SK-N-SH (cell line): ENCODE data around the gene LAMTOR2. TPM values are rescaled to one million over a fixed set of nuclear protein-coding genes. Genes with fewer than 3 reads are reported as not detected.
A peak's percentile ranks its signal among the peaks of the same experiment; 100 is the strongest.

Experiments
- CTCF ChIA-PET: fragments of 300-600, 350-600 bp; formaldehyde crosslinking; extraction: SDS; loops from one replicate; lab custom pipeline; 2021; lab: Yijun Ruan, JAX
- POLR2A ChIA-PET: fragments of 350-600 bp; sonication (Branson Sonifier 250); formaldehyde crosslinking; extraction: SDS; loops from one replicate; lab custom pipeline; 2020; ENCODE audit warnings: antibody characterized with exemption, inconsistent platforms; lab: Yijun Ruan, JAX
- DNase-seq: peaks from one replicate; pipeline ENCODE4 v3.0.0; 2012
- H2AFZ ChIP-seq: fragments of 200-600 bp; sonication (generic); 2 replicates; pipeline ENCODE4 v1.8.1; 2016; ENCODE audit warnings: antibody characterized with exemption, mild to moderate bottlenecking, low read depth
- H3F3A ChIP-seq: fragments of 200-600 bp; sonication (generic); replicated peaks from 2 replicates; pipeline ENCODE3; 2016; ENCODE audit warnings: antibody characterized with exemption, mild to moderate bottlenecking; ENCODE audit not compliant: insufficient read depth
- H3K27ac ChIP-seq, 2 experiments: fragments of 200-500 bp in 1 of 2; fragments of 200-600 bp in 1 of 2; sonication (Bioruptor generic) in 1 of 2; sonication (generic), shearing (Covaris generic) in 1 of 2; 2 replicates each; pipeline versions ENCODE4 v1.5.1 to v1.6.1; 2014 to 2016; ENCODE audit warnings: low read depth in 2 of 2, inconsistent platforms in 1 of 2, low read length in 1 of 2, mild to moderate bottlenecking in 1 of 2, mixed read lengths in 1 of 2
- H3K27me3 ChIP-seq: fragments of 200-600 bp; sonication (generic), shearing (Covaris generic); 2 replicates; pipeline ENCODE4 v1.6.1; 2016; ENCODE audit warnings: mixed run types; ENCODE audit not compliant: insufficient read depth
- H3K36me3 ChIP-seq, 2 experiments: fragments of 200-500 bp in 1 of 2; fragments of 200-600 bp in 1 of 2; sonication (Bioruptor generic) in 1 of 2; sonication (generic) in 1 of 2; replicated peaks in 1 of 2; 2 replicates each; pipeline versions ENCODE3 to v1.5.1; 2014 to 2016; ENCODE audit warnings: low read length in 1 of 2, mild to moderate bottlenecking in 1 of 2; ENCODE audit not compliant: insufficient read depth in 2 of 2, control insufficient read depth in 1 of 2
- H3K4me1 ChIP-seq, 2 experiments: fragments of 200-500 bp in 1 of 2; fragments of 200-600 bp in 1 of 2; sonication (Bioruptor generic) in 1 of 2; sonication (generic), shearing (Covaris generic) in 1 of 2; 2 replicates each; pipeline versions ENCODE4 v1.5.1 to v1.6.1; 2014 to 2016; ENCODE audit warnings: low read depth in 1 of 2, low read length in 1 of 2, mixed run types in 1 of 2; ENCODE audit not compliant: insufficient read depth in 2 of 2, control insufficient read depth in 1 of 2
- H3K4me2 ChIP-seq: fragments of 200-600 bp; sonication (generic), shearing (Covaris generic); 2 replicates; pipeline ENCODE4 v1.6.1; 2017; ENCODE audit warnings: mixed run types
- H3K4me3 ChIP-seq, 2 experiments: fragments of 200-500 bp in 1 of 2; fragments of 200-600 bp in 1 of 2; sonication (Bioruptor generic) in 1 of 2; sonication (generic), shearing (Covaris generic) in 1 of 2; 2 replicates each; pipeline versions ENCODE4 v1.5.1 to v1.8.1; 2014 to 2016; ENCODE audit warnings: low read depth in 2 of 2, inconsistent platforms in 1 of 2, low read length in 1 of 2, mild to moderate bottlenecking in 1 of 2, mixed read lengths in 1 of 2, moderate library complexity in 1 of 2
- H3K79me2 ChIP-seq: fragments of 200-600 bp; sonication (generic); 2 replicates; pipeline ENCODE4 v1.8.1; 2017; ENCODE audit warnings: mild to moderate bottlenecking; ENCODE audit not compliant: insufficient read depth
- H3K9ac ChIP-seq: fragments of 200-600 bp; sonication (generic); 2 replicates; pipeline ENCODE4 v1.6.1; 2017; ENCODE audit warnings: mixed run types
- H3K9me2 ChIP-seq: fragments of 200-600 bp; sonication (generic); 2 replicates; pipeline ENCODE4 v1.6.1; 2017; ENCODE audit warnings: mixed run types
- H3K9me3 ChIP-seq: fragments of 200-600 bp; sonication (generic); 2 replicates; pipeline ENCODE4 v1.6.1; 2017; ENCODE audit warnings: mixed run types, mild to moderate bottlenecking, moderate library complexity
- H4K20me1 ChIP-seq: fragments of 200-600 bp; sonication (generic); 2 replicates; pipeline ENCODE4 v1.6.1; 2017; ENCODE audit warnings: mild to moderate bottlenecking, mixed run types; ENCODE audit not compliant: insufficient read depth
- FOSL2 ChIP-seq: IDR thresholded peaks from 2 replicates; pipeline ENCODE4 v1.4.0; 2012; ENCODE audit warnings: low read depth, mild to moderate bottlenecking, moderate library complexity, borderline replicate concordance
- FOXJ3 ChIP-seq: sonication (generic); formaldehyde crosslinking; IDR thresholded peaks from 2 replicates; pipeline ENCODE4 v1.5.1; 2020; ENCODE audit warnings: mild to moderate bottlenecking, missing genetic modification reagents
- MXI1 ChIP-seq: IDR thresholded peaks from 2 replicates; pipeline ENCODE4 v1.6.1; 2012; ENCODE audit warnings: mild to moderate bottlenecking, low read depth, low read length, improper control_type of control experiment
- NFIC ChIP-seq: IDR thresholded peaks from 2 replicates; pipeline ENCODE4 v1.4.0; 2012; ENCODE audit warnings: borderline replicate concordance
- RCOR1 ChIP-seq: fragments of 150-350 bp; IDR thresholded peaks from 2 replicates; pipeline ENCODE4 v1.6.1; 2017; ENCODE audit warnings: antibody characterized with exemption, low read length
- SMC3 ChIP-seq: IDR thresholded peaks from 2 replicates; pipeline ENCODE4 v1.6.1; 2012; ENCODE audit warnings: low read depth, low read length, improper control_type of control experiment
- TAF1 ChIP-seq: IDR thresholded peaks from 2 replicates; pipeline ENCODE4 v1.6.1; 2012; ENCODE audit warnings: low read depth, mild to moderate bottlenecking, low read length, moderate library complexity, borderline replicate concordance
- TCF12 ChIP-seq: IDR thresholded peaks from 2 replicates; pipeline ENCODE4 v1.4.0; 2012
- YY1 ChIP-seq: IDR thresholded peaks from 2 replicates; pipeline ENCODE4 v1.4.0; 2012; ENCODE audit warnings: low read depth, mild to moderate bottlenecking
- WGBS: methylation state at CpG from one replicate; pipeline ENCODE4 v1.1.6; 2017; ENCODE audit warnings: low lambda C conversion rate; 5-methylcytosine and 5-hydroxymethylcytosine counted together
- polyA plus RNA-seq, 3 experiments: library from polyadenylated mRNA; depleted of rRNA; stranded (reverse); fragments of >200 nt; gene quantifications; 2 replicates each; pipeline ENCODE4 v1.2.3, GENCODE V29; 2012
- TF ChIP-seq, protein P1 (sequence below): IDR thresholded peaks from 2 replicates; pipeline ENCODE4 v1.6.1; 2012; ENCODE audit warnings: mild to moderate bottlenecking, low read depth, low read length, moderate library complexity
- TF ChIP-seq, protein P2 (sequence below): IDR thresholded peaks from 2 replicates; pipeline ENCODE4 v1.4.0; 2012; ENCODE audit warnings: low read depth
- TF ChIP-seq, protein P3 (sequence below): IDR thresholded peaks from 2 replicates; pipeline ENCODE4; 2012
- TF ChIP-seq, protein P4 (sequence below): IDR thresholded peaks from 2 replicates; pipeline ENCODE4 v1.4.0; 2012; ENCODE audit warnings: low read depth, borderline replicate concordance

LAMTOR2 gene
- polyA plus RNA-seq, 1 of the 3 experiments (the other 2 are of a cell fraction), result 230 TPM

DNA sequence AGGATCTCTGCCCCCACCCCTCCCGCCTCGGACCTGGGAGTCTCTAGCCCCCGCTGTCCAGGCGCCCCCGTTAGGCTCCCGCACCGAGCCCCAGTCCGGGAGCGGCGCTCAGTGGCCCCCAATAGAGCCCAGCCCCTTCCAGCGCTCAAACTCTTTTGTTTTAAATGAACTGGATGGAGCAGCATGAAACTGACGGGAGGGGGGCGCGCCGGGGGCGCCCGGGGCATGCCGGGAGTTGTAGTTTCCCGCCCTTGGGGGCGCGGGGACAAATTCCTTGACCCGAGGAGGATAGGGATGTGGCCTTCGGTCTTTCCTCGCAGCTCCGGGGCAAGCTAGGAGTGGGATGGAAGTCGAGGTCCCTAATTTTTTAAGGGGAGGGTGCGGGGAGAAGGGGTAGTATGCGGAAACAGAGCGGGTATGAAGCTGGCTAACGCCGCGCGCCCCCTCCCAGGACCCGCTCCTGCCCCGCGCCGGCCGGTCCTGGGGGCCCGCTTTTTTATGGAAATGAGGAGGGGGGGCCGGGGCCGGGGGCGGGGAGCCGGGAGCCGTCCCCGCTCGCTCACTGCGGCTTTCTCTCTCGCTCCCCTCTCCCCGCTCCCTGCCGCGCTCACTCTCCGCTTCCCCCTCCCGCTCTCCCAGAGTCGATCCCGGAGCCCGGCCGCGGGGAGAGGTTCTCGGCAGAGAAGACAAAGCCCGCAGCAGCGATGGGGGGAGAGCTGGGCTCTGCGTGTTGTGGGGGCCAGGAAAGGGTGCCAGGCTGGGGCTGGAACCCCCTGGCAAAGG lies 27.9 kb downstream of the LAMTOR2 start, which contains the start of gene MEX3A (continued):
- TF ChIP-seq, protein P1, sequence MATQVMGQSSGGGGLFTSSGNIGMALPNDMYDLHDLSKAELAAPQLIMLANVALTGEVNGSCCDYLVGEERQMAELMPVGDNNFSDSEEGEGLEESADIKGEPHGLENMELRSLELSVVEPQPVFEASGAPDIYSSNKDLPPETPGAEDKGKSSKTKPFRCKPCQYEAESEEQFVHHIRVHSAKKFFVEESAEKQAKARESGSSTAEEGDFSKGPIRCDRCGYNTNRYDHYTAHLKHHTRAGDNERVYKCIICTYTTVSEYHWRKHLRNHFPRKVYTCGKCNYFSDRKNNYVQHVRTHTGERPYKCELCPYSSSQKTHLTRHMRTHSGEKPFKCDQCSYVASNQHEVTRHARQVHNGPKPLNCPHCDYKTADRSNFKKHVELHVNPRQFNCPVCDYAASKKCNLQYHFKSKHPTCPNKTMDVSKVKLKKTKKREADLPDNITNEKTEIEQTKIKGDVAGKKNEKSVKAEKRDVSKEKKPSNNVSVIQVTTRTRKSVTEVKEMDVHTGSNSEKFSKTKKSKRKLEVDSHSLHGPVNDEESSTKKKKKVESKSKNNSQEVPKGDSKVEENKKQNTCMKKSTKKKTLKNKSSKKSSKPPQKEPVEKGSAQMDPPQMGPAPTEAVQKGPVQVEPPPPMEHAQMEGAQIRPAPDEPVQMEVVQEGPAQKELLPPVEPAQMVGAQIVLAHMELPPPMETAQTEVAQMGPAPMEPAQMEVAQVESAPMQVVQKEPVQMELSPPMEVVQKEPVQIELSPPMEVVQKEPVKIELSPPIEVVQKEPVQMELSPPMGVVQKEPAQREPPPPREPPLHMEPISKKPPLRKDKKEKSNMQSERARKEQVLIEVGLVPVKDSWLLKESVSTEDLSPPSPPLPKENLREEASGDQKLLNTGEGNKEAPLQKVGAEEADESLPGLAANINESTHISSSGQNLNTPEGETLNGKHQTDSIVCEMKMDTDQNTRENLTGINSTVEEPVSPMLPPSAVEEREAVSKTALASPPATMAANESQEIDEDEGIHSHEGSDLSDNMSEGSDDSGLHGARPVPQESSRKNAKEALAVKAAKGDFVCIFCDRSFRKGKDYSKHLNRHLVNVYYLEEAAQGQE, result 0 out of 2 replicates have a peak, but pooled peaks have one; percentile 22
- TF ChIP-seq, all 33 proteins: peak for 13

DNA sequence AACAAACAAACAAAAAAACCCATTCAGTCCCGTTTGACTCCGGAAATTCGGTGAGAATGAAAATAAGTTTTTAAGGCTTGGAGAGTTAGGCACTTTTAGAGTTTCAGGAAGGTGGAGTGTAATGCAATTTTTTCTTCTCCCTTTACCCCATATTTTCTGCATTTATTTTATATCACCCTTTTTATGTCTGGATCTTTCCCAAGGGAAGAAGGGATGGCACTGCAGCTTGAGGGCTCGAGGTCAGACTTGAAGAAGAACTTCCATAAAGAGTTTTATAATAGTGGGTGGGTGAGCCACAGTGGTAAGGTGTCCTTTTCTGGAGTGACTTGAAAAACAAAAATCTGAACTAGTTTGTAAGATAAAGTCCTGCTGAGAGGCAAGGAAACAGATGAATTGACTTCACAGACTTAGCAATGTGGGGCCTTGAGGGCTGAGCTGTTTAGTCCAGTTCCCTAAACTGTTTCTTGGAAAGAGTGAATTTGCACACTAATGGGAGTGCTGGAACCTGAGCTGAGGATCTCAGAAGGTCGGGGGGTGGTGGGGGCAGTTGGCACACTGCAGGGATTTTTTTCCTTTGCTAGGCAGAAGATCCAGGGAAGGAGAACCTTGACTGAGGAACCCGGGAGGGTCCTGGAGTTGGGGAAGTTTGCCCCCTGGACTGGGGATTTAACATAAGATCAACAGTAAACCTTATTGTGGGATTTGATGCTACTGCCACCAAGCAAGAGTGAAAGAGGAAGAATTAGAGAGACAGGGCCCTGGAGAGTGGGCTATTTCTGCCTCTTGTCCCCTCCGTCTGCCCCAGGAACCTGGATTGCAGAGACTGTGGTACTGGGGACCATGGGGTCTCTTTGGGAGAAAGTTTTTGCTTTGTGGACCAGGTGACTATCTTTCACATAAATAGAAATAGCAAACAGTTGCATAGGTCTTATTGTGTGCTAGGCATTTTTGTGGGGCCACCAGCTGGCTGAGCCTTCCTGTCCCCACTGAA lies 29.5 kb downstream of the LAMTOR2 start:
- ChIA-PET CTCF (interaction anchor here (1.1 to 29.6 kb wide), 6 partner anchors 8 to 142 kb away, joined by 3 to 1559 read pairs (median 6); partner anchors contain the start of gene LMNA), POLR2A (interaction anchor here (1.4 kb wide), 1 partner anchor 30 kb away, joined by 4 read pairs; the partner anchor contains the start of gene LAMTOR2)
- no peaks in the 10 kb centered on the region for H3K36me3 ChIP-seq
- DNase-seq, result no peak
- H2AFZ ChIP-seq, result no peak overlapping the region
- H3K9ac ChIP-seq, result peak overlapping the region; percentile 90; the same call in 1 of the 2 replicates
- 0 out of 2 replicates have a peak, but pooled peaks have one; percentile 21 for TF ChIP-seq RCOR1
- no peak for TF ChIP-seq YY1
- WGBS, result 72% methylated on average over 7 of the region's 7 CpGs
- peaks cover 14 to 25% of the 10 kb centered on the region in 2 experiments; a peak in 3 of 4 replicates for H3K4me1 ChIP-seq
- peak overlapping the region; percentile 86 for H3K4me2 ChIP-seq
- H3K27me3 ChIP-seq, result no peaks in the 10 kb centered on the region
- peaks cover 68% of the 10 kb centered on the region for H3K79me2 ChIP-seq
- peaks cover 3% of the 10 kb centered on the region for H3F3A ChIP-seq
- peaks cover 10% of the 10 kb centered on the region for H4K20me1 ChIP-seq
- H3K27ac ChIP-seq, result peak overlapping the region in 1 of 2 experiments; percentile 83; a peak in 2 of 4 replicates
- H3K9me3 ChIP-seq, result no peaks in the 10 kb centered on the region
- peak overlapping the region; percentile 79 to 88 for H3K4me3 ChIP-seq
- no peaks in the 10 kb centered on the region for H3K9me2 ChIP-seq

DNA sequence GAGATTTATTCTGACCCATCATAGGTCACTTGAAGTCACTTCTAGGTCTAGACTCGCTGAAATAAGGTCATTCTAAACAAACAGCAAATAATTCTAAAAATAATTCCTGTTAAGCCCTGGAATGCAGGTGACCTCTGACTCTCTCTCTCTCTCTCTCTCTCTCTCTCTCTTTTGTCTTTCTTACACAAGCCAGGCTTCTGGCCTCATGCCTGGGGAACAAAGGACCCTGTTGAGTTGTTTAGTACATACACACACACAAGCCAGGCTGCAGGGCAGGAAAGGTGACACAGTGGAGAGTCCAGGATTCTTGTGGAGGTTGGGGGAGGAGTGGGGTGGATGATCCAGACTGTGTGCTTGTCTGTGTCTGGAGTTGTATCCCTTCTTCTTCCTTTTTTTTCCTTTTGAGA lies 31.7 kb downstream of the LAMTOR2 start:
- ChIA-PET CTCF (interaction anchor here (29.6 kb wide), 1 partner anchor 45 kb away, joined by 1559 read pairs; the partner anchor contains the start of gene LMNA), POLR2A (no interaction called here)
- peaks cover 65% of the 10 kb centered on the region for H3K79me2 ChIP-seq
- no peaks in the 10 kb centered on the region for H3K9me3 ChIP-seq
- H3K9me2 ChIP-seq, result no peaks in the 10 kb centered on the region
- H3K4me3 ChIP-seq, result no peak overlapping the region
- no peak for DNase-seq
- H3K27me3 ChIP-seq, result no peaks in the 10 kb centered on the region
- peaks cover 15 to 17% of the 10 kb centered on the region in 2 experiments; a peak in 3 of 4 replicates for H3K4me1 ChIP-seq
- WGBS, result 65% methylated on average over 1 of the region's 1 CpG
- peaks cover 15% of the 10 kb centered on the region for H3F3A ChIP-seq
- H2AFZ ChIP-seq, result no peak overlapping the region
- H3K36me3 ChIP-seq, result peaks cover 0 to 3% of the 10 kb centered on the region in 2 experiments
- H3K4me2 ChIP-seq, result no peak overlapping the region
- H4K20me1 ChIP-seq, result peaks cover 6% of the 10 kb centered on the region; the same call in 1 of the 2 replicates
- H3K9ac ChIP-seq, result no peak overlapping the region
- no peak overlapping the region for H3K27ac ChIP-seq
- TF ChIP-seq, protein P2, sequence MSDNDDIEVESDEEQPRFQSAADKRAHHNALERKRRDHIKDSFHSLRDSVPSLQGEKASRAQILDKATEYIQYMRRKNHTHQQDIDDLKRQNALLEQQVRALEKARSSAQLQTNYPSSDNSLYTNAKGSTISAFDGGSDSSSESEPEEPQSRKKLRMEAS, result no peak
- TF ChIP-seq FOSL2, result no peak
- no peak for TF ChIP-seq NFIC
- no peak for TF ChIP-seq TCF12
- TF ChIP-seq, protein P3, sequence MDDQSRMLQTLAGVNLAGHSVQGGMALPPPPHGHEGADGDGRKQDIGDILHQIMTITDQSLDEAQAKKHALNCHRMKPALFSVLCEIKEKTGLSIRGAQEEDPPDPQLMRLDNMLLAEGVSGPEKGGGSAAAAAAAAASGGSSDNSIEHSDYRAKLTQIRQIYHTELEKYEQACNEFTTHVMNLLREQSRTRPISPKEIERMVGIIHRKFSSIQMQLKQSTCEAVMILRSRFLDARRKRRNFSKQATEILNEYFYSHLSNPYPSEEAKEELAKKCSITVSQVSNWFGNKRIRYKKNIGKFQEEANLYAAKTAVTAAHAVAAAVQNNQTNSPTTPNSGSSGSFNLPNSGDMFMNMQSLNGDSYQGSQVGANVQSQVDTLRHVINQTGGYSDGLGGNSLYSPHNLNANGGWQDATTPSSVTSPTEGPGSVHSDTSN, result no peak
- TF ChIP-seq SMC3, result no peak
- TF ChIP-seq TAF1, result no peak
- TF ChIP-seq MXI1, result no peak
- no peak for TF ChIP-seq FOXJ3 (CRISPR knock-in tag)
- no peak for TF ChIP-seq RCOR1
- TF ChIP-seq, protein P4, sequence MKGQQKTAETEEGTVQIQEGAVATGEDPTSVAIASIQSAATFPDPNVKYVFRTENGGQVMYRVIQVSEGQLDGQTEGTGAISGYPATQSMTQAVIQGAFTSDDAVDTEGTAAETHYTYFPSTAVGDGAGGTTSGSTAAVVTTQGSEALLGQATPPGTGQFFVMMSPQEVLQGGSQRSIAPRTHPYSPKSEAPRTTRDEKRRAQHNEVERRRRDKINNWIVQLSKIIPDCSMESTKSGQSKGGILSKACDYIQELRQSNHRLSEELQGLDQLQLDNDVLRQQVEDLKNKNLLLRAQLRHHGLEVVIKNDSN, result no peak
